Measurements from ENCODE around the gene CEMIP.
"Not testable (repeated sequence)": the region's sequence is repeated elsewhere in the genome, so short reads cannot be mapped to it uniquely, and the experiment has no call there.

CEMIP gene

DNA sequence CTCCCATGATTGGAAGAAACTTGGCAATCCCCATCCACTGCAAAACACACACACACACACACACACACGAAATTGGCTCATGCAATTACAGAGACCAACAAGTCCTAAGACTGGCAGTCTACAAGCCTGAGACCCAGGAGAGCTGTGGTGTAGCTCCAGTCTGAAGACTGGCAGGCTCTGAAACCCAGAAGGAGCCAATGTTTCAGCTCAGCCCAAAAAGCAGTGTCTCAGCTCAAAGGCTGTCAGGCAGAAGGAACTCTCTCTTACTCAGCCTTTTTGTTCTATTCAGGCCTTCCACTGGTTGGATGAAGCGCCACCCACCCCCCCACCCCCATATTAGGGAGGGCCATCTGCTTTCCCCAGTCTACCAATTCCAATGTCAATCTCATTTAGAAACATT is 178.4 kb downstream of the CEMIP start:
- no peak for DNase-seq

GRCh38 chr15:80957976-80958375 is 178.8 kb downstream of the CEMIP start:
- DNase-seq = no peak

GRCh38 chr15:80958818-80959495 is 179.8 kb downstream of the CEMIP start:
- DNase-seq = no peak

GRCh38 chr15:80965454-80965853 is 186.3 kb downstream of the CEMIP start:
- DNase-seq = not testable (repeated sequence)

DNA sequence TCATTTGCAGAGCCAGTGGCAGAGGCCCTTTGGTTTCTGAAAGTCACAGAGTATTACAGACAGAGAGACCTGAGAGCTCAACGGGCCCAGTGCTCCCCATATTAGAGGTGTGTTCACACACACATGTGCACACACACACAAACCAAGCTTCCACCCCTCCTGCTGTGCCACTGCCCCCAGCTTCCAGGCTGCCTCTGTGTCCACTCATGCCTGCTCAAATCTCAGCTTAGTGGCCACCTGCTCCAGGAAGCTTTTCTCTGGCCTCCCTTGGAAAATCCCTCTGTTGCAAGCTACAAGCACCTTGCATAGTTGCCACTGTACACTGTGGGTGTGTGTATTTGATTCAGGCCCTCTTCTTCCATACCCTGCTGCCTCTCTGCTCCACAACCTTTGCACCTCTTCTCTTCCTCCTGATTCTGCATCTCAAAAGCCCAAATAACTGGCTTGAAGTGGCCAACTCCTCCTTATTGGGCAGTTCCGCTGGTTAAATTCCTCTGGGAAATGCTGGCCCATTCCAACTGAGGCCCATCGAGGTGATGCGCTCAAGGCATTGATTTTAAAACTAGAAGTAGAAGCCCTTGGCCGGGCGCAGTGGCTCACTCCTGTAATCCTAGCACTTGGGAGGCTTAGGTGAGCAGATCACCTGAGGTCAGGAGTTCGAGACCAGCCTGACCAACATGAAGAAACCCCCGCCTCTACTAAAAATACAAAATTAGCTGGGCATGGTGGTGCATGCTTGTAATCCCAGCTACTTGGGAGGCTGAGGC is 187.4 kb downstream of the CEMIP start:
- DNase-seq = no peak

GRCh38 chr15:80967451-80967850 is 188.3 kb downstream of the CEMIP start:
- DNase-seq = peak; percentile 81

DNA sequence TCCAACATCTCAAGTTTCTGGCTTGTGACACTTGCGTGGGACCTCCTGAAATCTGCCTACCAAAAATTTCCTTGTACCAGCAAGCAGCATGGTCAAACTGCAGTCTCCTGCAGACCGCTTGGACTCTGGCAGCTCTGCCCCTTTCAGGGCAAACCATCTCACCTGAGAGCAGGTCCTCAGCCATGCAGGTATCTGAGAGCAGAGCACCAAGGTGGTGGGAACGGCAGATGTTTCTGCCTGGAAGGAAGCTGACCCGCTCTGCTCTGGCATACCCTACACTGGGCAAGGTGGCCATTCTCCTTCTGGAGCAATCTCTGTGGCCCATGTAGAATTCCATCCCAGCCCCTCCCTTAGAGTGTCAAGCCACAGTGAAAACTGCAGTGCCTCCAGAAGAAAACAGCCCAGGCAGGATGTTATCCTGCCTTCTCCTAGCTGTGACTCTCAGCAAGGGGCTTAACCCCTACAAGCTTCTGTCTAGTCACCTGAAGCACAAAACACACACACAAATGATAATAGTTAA is 188.9 kb downstream of the CEMIP start:
- no peak for DNase-seq

GRCh38 chr15:80969316-80969715 is 190.1 kb downstream of the CEMIP start:
- DNase-seq = no peak

GRCh38 chr15:80970018-80970657 is 191.0 kb downstream of the CEMIP start:
- peak; percentile 61 for DNase-seq

DNA sequence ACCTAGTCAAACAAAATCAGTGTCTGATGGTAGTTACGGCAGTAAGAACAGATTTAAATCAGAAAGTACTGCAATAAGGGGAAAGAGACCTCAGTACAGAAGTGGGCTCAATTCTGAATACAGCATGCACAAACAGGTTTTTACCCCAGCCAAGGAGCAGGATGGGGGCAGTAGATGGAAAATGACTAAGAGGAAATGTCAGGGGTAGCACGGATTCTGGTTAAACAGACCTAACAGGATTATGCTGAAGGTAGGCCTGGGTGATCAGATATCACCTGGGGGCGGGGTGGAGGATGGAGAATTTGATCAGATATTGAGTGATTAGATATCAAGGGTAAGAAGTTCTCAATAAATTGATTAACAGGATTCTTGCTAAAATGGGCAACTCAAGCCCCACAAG is 191.5 kb downstream of the CEMIP start:
- DNase-seq = no peak

DNA sequence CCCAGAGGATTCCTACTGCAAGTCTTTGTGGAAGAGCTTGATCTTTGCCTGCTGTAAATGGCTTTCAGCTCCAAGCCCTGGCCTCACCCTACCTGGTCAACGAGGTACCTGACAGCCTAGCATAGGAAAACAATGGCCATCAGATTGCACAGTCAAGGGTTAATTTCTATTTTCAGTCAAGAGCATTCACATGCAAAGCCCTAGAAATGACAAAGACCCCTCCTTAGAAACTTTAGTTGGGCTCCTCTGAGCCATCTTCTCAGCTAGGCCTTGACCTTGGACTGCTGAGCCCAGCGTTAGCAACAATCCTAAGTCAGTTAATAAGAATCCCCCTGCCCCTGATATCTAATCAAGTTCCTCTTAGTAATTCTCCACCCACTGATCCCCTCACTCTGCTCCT is 192.0 kb downstream of the CEMIP start:
- DNase-seq = no peak

- DNase-seq = no peak
These were observed 193.1 kb downstream of the CEMIP start for GRCh38 chr15:80972276-80972675.

DNA sequence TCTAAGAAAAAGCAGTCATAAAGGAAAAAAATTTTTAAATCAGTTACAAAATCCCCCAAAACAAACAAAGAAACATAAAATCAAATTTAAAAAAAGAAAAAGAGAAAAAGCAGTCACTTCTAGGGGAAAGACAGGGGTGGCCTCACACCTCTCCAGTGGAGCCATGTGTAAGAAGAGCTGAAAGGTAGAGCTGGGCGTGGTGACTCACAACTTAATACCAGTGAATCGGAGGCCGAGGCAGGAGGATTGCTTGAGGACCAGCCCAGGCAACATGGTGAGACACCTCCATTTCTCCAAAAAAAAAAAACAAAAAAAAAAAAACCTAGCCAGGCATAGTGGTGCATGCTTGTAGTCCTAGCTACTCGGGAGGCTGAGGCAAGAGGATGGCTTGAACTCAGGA is 195.7 kb downstream of the CEMIP start:
- no peak for DNase-seq

- no peak for DNase-seq
These were observed 197.7 kb downstream of the CEMIP start for GRCh38 chr15:80976851-80977250.

DNA sequence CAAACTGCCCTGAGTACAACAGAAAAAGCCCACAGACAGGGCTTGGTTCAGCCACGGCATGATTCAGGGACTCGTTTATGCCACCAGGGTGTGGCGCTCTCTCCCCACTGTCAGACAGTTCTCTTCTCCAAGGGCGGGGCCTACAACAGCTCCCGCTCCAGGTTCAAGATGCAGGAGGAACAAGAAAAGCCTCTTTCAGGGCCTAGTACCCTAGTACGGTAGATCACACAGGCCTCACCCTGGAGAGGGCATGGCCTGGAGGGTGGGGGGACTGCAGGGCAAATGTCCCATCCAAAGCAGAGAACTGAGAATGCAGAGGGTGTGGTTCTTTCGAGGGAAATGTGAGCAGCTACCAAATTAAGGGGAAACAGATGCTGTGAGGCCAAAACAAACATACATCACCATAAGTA is 198.5 kb downstream of the CEMIP start:
- DNase-seq = peak; percentile 46

DNA sequence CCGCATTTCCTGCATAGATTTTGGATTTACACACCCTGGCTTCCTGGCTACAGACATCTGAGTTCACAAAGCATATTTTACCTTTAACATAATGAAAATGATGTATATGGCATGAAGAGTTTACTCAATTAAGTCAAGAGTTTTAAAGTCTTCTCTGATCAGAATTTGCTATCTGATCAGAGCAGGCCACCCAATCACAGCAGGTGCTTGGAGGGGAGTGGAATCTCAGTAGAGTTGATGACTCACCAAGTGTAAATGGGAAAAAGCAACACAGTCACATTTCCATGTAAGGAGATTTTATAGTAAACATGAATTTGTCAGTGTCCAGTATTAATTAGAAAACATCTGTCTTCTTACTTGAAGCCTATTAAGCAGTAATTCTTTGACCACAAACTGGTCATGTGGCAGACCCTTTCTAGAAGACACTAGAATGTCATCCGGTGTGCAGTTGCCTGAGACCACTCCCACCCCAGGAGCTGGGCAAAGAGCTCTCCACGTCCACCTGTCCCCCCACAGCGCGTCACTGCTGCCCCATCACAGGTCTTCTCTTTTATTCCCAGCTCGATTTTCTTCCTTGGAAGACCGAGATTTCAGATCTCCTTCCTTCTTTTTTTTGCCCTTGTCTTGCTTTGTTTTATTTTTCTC is 199.6 kb downstream of the CEMIP start:
- DNase-seq = peak; percentile 63

GRCh38 chr15:80979538-80980200 is 200.5 kb downstream of the CEMIP start:
- no peak for DNase-seq

DNA sequence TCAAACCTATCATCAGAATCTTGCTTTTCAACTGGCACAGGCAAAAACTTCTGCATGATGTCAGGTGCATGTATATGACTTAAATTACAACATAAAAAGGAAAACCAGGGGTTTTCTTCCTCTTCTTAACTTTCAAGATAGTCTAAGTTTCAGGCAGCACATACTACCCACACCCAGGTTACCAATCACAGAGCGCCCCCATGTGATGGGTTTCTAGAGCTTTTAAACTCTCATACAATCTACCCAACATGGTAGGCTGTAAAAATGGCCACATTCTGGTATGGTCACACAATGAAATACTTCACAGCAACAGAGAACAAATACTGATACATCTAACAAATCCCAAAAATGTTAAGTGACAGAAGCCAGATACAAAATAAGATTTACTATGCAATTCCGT is 203.0 kb downstream of the CEMIP start:
- no peak for DNase-seq

DNA sequence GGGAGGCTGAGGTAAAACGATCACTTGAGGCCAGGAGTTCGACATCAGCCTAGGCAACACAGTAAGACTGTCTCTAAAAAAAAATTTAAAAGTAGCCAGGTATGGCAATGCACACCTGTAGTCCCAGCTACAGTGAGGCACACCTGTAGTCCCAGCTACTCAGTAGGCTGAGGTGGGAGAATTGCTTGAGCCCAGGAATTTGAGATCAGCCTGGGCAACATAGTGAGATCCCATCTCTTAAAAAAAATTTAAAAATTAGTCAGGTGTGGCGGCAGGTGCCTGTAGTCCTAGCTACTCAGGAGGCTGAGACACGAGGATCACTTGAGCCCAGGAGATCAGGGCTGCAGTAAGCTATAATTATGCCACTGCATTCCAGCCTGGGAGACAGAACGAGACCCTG is 203.7 kb downstream of the CEMIP start:
- DNase-seq = no peak

- peak; percentile 51 for DNase-seq
These were observed 205.7 kb downstream of the CEMIP start for GRCh38 chr15:80984856-80985255.

DNA sequence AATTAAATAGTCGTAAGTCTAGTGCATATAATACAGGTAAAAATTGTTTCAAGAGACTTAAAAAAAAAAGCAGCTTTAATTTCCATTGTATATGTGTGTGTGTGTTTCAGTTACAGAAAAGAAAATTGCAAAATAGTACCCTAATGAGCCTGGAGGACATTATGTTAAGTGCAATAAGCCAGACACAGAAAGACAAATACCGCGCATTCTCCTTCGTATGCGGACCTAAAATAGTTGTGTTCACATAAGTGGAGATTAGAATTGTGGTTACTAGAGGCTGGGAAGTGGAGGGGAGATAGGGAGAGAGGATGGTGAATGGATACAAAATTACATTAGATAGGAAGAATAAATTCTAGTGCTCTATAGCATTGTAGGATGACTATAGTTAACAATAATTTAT is 206.8 kb downstream of the CEMIP start:
- DNase-seq = no peak

- DNase-seq = no peak
These were observed 207.3 kb downstream of the CEMIP start for GRCh38 chr15:80986487-80986886.
